BE2C (cell line): ENCODE measurements around the gene SP140.

Experiments
- DNase-seq: peaks from one replicate; pipeline ENCODE4 v3.0.0-alpha.2; 2020
- H3K27me3 ChIP-seq: fragments of 250-450 bp; sonication (Bioruptor Pico); 2 replicates; pipeline ENCODE4 v1.5.1; 2020; ENCODE audit warnings: mild to moderate bottlenecking
- H3K36me3 ChIP-seq: fragments of 250-450 bp; sonication (Bioruptor Pico); 2 replicates; pipeline ENCODE4 v1.5.1; 2020; ENCODE audit warnings: mild to moderate bottlenecking
- H3K4me1 ChIP-seq: fragments of 250-450 bp; sonication (Bioruptor Pico); 2 replicates; pipeline ENCODE4 v1.5.1; 2020
- H3K4me3 ChIP-seq: 2 replicates; pipeline ENCODE4 v1.5.1; 2011; ENCODE audit warnings: low read depth, low read length
- H3K9me3 ChIP-seq: fragments of 250-450 bp; sonication (Bioruptor Pico); 2 replicates; pipeline ENCODE4 v1.5.1; 2020
- TF ChIP-seq, protein P1 (sequence below): IDR thresholded peaks from 2 replicates; pipeline ENCODE4 v1.5.1; 2012; ENCODE audit warnings: mild to moderate bottlenecking, low read depth, low read length

SP140 gene

GRCh38 chr2:230208576-230208975 is 17.0 kb upstream of the SP140 start:
- no peak overlapping the region for H3K4me3 ChIP-seq
- no peaks in the 10 kb centered on the region for H3K4me1 ChIP-seq
- no peaks in the 10 kb centered on the region for H3K36me3 ChIP-seq
- TF ChIP-seq, protein P1, sequence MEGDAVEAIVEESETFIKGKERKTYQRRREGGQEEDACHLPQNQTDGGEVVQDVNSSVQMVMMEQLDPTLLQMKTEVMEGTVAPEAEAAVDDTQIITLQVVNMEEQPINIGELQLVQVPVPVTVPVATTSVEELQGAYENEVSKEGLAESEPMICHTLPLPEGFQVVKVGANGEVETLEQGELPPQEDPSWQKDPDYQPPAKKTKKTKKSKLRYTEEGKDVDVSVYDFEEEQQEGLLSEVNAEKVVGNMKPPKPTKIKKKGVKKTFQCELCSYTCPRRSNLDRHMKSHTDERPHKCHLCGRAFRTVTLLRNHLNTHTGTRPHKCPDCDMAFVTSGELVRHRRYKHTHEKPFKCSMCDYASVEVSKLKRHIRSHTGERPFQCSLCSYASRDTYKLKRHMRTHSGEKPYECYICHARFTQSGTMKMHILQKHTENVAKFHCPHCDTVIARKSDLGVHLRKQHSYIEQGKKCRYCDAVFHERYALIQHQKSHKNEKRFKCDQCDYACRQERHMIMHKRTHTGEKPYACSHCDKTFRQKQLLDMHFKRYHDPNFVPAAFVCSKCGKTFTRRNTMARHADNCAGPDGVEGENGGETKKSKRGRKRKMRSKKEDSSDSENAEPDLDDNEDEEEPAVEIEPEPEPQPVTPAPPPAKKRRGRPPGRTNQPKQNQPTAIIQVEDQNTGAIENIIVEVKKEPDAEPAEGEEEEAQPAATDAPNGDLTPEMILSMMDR: no peak
- H3K27me3 ChIP-seq: no peaks in the 10 kb centered on the region
- no peak for DNase-seq
- no peaks in the 10 kb centered on the region for H3K9me3 ChIP-seq

DNA sequence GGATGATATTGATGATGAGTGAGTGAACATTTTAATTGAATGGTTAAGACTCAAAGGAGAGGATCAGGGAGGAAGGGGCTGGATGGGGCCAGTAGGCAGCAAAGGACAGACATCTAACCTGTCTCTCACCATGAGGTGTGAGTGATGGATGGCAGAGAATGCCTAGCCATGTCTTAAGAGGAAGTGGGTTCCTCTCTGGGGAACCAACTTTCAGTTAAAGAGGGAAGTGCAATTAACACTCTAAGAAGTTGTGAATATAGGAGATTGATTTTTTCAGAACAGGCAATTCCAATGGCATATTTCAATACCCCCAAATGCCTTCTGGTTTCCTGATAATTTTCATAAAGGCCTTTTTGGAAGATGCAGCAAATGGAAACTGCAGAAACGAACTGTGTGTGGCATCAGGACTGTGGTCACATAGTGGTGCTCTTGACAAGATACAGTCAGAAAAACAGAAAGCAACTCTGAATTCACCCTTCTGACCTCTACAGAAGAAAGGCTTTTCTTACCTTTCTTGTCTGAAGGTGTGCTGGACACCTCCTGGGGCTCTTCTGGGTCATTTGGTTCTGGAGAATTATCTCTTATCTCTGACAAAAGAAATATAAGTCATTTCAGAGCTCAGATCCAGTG is 16.0 kb upstream of the SP140 start:
- Histone ChIP-seq H3K36me3 (no peaks in the 10 kb centered on the region), H3K9me3 (no peaks in the 10 kb centered on the region), H3K27me3 (no peaks in the 10 kb centered on the region; the same call in 1 of the 2 replicates), H3K4me1 (no peaks in the 10 kb centered on the region), H3K4me3 (no peak overlapping the region)
- no peak for DNase-seq
- TF ChIP-seq, protein P1: no peak

DNA sequence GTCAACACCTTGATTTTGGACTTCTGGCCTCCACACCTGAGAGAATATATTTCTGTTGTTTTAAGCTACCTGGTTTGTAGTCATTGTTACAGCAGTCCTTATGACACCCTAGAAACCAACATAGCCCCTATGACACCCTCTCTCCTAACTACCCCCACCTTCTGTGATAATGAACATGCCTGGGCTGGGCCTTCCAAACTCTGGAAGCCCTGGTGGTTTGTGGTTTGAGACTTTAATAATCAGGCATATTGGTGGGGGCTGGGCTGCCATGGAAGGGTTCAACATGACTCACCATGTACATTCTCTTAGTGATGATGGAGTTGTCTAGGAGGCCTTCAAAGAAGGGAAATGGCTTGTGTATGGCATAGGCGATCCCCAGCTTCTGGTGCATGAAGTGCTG is 9.0 kb upstream of the SP140 start:
- TF ChIP-seq, protein P1: no peak
- Histone ChIP-seq H3K4me1 (no peaks in the 10 kb centered on the region), H3K9me3 (no peaks in the 10 kb centered on the region), H3K27me3 (peaks cover 4% of the 10 kb centered on the region), H3K4me3 (no peak overlapping the region), H3K36me3 (no peaks in the 10 kb centered on the region)
- no peak for DNase-seq

- TF ChIP-seq, protein P1: no peak
- Histone ChIP-seq H3K9me3 (no peaks in the 10 kb centered on the region), H3K4me3 (no peak overlapping the region), H3K27me3 (peaks cover 4% of the 10 kb centered on the region), H3K36me3 (no peaks in the 10 kb centered on the region), H3K4me1 (no peaks in the 10 kb centered on the region)
- DNase-seq: no peak
These were observed 8.1 kb upstream of the SP140 start for GRCh38 chr2:230217424-230217823.

DNA sequence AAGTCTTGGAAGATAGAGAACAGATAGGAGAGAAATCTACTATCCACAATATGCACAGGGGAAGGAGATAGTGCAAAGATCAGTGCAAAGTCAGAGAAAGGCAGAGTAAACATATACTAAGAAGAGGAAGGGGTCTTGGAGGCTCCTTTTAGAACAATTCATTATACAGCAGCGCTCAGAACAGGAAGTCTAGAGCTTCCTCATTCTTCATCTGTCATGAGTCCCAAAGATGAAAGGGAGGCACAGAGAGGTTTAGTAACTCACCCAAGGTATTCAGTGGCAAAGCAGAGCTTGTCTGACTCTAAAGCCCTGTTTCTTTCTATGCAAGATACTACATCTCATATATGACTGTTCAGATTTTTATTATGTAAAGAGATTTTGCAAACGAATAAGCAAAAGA is 7.1 kb upstream of the SP140 start:
- TF ChIP-seq, protein P1: no peak
- H3K36me3 ChIP-seq: no peaks in the 10 kb centered on the region
- H3K4me1 ChIP-seq: no peaks in the 10 kb centered on the region
- H3K4me3 ChIP-seq: no peak overlapping the region
- peaks cover 4% of the 10 kb centered on the region for H3K27me3 ChIP-seq
- no peak for DNase-seq
- H3K9me3 ChIP-seq: no peaks in the 10 kb centered on the region

DNA sequence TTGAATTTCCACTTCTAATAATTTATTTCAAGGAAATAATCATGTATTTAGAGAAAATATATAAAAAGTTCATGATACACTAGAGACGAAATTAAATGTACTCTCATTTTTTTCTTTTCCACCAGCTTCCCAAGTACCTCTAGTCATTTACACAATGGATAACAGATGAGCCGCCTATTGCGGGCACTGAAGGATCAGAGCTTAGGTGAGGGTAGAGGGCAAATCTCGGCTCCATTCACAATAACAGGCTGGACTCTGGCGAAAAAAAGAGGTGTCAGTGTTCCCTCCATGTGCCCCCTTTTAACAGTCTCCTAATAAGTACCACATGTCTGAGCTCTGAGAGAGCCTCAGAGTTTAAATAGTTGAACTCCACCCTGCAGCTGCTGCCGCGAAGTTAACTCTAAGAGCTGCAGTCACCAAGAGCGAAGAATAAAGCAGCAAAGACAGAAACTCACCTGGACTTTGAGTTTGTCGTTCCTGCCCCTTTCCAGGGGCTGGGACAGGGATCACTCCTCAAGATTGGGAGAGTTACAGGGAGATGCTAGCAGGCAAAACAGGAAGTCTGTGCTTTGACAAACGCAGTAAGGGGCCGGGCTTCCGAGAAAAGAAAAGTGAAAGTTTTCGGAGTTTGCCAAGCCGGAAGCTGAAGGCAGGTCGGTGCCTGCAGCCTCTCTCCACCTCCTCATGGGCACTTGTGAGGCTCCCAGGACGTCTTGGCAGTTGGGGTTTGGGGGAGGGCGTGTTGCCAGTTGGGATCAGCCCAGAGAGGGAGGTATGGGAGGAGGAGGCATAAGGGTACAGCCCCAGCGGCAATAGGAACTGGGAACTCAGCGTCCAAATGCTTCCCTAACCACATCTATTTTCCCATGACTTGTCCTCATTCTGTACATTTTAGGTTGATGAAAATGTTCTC is 5.9 kb upstream of the SP140 start, which contains the start of gene SP110:
TSS of gene SP110 (minus strand) at position 566 of the 913 bp plus-strand sequence. CDS start 3,057 bp downstream, outside the sequence.
- Histone ChIP-seq H3K9me3 (no peaks in the 10 kb centered on the region), H3K4me1 (no peaks in the 10 kb centered on the region), H3K4me3 (peak within 1 kb of the TSS; percentile 80), H3K36me3 (no peaks in the 10 kb centered on the region), H3K27me3 (peaks cover 4% of the 10 kb centered on the region; the same call in 1 of the 2 replicates)
- TF ChIP-seq, protein P1: no peak
- peak; percentile 13 for DNase-seq
